GM19467 (cell line): ENCODE results near the gene NUCKS1.
A peak's percentile ranks its signal among the peaks of the same experiment; 100 is the strongest.

Experiments used
- ATAC-seq: cut with Tn5 transposase; IDR thresholded peaks from one replicate; pipeline ENCODE4 v1.9.1; 2021; ENCODE audit warnings: mild to moderate bottlenecking, moderate library complexity; ENCODE audit not compliant: unreplicated experiment

NUCKS1 gene

DNA sequence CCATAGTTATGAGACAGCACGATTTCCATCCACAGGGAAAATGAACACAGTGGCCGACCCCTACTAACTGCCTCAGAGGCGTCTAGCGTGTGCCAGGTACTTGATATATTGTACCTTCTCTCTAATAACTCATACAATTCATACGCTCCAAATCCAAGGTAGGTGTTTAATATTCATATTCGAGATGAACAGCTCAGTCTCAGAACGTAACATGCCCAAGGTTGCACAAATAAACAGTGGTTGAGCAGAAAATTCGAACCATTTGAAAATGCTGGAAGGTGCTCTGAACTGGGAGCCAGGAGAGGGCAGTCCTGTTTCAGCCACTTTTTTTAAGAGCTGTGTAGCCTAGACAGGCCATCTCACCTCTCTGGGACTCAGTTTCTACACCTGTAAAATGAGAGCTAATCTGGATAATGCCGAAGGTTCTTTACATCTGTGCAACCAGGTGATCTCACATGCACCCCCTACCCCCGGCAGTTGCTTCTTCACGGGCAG is 77.5 kb downstream of the NUCKS1 start:
- no peak for ATAC-seq

DNA sequence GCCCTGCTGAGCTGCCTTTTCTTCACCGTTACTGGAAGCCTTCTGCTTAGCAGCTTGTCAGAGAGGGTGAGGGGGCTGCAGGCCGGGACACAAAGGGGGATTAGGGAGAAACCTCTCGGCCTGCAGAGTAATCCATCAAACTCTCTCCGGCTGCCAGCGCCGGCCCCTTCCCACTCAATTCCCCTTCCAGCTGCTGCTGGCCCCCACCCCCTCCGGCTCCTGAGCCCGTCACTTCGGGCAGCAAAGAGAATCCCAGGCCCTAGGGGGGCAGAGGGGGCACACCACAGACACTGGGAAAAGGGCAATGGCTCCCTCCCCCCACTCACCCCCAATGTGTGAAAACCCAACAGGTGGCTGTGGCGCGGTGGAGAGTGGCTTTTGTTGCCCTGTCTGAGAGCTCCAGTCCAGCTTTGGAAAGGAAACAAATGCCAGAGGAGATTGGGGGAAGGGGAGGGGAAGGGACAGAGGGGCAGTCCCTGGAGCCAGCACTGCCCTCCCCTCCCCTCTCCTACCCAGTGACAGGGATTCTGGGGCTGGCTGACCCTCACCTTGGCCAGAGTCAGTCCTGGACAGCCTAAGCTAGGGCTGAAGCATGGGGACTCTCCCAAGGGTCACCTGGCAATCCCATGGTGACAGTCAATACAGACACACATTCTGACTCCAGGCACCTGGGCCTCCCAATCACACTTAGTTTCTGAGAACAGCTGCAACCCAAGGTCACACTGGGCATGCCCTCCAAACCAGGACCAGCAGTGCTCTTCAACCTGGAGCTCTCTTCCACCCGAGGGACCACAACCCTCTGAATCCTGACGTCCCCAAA is 79.2 kb downstream of the NUCKS1 start:
- ATAC-seq: no peak

DNA sequence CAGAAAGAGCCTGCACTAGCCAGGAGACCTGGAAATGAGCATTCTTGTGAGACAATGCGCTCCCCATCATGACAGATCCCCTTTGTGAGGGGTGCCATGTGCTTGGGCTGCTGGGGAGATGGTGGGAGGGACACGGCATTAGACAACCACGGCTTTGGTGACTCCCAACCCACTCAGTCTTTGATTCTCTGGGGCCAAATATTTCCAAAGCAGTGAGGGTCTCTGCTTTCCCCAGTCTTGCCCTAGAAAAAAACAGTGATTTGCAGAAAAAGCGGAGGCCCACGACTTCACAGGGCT is 79.9 kb downstream of the NUCKS1 start:
- ATAC-seq: no peak

DNA sequence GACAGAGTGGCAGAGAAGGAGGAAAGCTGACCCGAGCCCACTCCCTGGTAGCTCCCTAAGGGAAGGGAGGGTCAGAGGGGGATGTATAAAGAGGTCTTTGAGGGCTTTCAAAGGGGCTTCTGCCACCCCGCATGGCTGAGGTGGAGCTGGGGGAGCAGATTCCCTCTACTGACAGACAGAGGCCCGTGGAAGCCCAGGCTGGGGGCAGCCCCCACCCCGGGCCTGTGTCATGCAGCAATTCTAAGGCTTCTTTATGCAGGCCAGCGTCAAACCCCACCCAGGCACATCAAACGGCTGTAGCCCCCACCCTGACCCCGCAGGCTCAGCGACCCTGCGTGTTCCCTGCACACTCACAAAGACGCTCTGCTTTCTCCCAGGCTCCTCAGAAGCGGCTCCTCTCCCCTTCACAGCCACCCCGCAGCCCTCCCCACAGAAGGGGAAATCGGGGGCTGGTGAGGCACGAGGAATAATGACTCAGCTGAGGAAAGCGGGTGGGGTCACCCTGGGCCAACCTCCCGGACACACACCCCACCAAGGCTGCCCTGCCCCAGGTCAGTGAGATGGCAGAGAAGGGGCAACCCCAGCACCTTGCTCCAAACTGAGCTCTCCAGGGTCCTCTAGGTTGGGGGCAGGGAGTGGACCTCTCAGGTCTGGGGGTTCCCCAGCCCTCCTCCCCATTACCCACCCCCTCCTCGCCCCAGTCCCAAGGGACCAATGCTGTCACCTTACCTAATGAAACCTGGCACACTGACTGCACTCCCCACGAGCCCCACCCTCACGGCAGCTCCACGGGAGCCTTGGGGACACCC is 80.4 kb downstream of the NUCKS1 start:
- peak; percentile 32 for ATAC-seq

DNA sequence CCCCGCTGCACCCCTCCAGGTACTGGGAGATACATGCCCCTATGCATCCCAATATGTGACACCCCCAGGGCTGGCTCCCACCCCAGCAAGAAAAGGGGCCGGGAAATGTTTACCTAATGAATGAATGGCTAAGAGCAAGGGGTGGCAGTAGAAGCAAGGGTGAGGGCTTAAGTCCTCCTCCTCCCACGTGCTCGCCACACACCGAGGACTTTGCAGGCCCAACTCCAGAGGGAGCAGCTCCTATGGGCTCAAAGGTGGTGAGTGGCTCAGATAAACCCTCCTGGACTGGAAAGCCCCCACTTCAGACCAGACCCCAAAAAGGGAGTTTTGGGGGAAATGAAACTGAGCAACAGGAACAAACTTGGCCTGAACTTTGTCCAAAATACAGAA is 81.0 kb downstream of the NUCKS1 start:
- no peak for ATAC-seq

DNA sequence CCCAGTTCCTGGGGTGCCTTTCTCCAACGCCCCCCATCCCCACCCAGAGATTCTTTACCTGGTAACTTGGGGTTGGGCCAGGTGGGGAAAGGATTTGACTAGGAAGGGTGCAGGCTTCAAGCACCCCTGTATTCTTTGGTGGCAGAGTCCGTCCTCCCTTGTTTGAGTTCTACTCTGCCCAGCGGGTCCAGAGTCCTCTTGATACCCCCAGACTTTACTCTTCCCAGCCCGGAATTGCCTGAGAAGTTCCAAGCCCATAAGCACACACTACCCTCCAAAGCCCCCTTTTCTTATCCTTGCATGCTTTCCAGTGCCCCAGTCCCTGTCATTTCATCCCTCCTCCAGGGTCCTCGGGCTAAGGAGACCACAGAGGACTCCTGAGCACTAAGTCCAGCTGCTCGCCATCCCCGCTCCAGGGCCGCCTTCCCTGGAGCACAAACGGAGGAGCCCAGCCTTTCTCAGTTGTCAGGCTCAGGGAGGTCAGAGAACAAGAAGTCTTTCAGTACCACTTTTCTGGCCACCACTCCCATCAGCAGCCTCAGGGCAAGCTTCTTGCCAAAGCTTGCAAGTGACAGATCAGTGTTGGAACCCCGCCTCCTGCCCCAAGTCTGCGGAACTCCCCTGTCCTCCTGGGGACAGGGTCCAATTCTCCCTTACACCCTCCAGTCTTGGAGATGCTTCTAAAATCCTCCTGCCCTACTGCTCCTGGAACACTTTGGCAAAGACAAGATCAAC is 81.9 kb downstream of the NUCKS1 start:
- ATAC-seq: no peak

DNA sequence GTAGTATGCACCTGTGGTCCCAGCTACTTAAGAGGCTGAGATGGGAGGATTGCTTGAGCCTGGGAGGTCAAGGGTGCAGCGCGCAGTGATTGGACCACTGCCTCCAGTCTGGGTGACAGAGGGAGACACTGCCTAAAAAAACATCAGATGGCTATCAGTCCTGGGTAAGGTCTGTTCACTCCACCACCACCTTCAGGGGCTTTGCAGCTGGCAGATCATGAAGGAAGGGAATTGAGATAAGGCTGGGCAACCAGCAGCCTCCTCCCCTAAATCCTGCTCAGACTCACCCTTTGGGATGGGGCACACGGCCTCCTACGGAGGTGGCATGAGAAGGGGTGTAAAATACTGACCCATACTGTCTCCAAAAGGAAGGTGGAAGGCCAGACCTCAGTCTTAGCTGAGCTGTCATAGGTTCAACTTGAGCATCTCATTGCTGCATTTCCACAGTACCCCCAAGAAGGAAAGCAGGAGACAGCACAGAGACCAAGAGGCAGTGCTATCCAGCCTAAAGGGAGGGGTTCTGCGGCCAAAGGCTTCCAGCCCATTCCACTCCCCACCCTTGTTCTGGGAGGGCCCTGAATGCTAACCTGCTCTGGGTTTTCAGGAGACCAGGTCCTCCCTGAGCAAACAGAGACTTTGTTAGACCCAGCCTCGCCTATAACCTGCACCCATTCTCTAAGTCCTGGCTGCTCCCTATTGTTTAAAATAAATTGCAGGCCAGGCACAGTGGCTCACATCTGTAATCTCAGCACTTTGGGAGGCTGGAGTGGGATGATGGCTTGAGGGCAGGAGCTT is 83.4 kb downstream of the NUCKS1 start:
- no peak for ATAC-seq

DNA sequence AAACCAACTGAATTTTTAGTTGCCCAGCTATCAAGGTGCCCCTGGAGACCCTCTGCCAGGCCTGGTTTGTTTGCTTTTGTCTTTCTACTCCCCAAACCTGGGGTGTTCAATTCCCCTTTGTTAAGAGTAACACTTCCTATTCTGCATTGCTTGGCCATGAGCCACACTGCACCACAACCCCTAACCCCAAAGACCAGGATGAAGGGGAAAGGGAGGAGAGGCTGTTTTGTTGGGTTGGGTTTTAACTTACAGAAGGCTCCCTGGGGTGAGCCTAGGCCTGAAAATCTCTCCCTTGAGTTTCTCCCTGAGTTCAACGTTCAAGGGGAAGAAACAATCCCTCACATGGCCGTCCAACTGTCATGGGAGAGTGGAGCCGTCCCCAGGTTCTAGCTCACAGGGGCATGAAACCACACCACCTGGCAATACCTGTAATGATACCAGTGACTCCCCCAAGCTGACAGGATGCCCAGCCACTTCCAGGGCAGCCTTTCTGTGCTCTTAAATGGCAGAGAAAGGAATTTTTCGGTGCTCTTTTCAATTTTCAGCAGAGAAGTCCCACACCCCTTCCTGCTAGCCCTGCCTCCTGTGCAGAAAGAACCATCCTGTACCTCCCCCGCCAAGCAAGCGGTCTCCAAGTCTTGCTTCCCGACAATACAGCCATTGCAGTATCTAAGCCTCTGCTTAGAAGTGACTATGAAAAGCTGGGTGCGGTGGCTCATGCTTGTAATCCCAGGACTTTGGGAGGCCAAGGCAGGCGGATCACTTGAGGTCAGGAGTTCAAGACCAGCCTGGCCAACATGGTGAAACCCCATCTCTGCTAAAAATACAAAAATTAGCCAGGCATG is 84.6 kb downstream of the NUCKS1 start:
- no peak for ATAC-seq

DNA sequence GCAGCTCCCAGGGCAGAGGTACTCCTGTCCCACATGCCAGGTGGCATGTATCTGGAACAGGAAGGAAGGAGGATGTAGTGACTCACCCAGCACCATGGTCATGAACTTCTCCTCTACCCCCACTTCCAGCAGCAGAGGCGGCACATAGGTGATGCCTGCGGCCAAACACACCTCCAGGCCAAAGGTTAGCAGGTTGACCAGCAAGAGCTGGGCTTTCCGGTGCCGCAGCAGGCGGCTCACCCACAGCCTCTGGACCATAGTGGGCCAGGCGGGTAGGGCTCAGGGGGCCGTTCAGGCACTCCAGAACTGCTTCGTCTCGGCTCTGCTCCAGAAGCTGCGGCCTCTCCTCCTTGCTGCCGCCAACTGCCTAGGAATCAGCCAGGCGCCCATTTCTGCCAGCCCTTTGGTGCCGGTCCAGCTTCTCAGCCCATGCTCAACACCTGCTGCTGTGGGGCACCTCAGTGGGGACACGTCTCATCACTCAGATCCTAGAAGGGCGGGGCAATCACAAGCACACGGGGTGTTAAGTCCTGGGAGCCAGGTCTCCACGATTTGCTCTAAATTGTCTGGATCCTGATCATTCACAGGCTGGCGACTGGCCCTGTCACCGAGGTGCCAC is 85.5 kb downstream of the NUCKS1 start:
- ATAC-seq: no peak

DNA sequence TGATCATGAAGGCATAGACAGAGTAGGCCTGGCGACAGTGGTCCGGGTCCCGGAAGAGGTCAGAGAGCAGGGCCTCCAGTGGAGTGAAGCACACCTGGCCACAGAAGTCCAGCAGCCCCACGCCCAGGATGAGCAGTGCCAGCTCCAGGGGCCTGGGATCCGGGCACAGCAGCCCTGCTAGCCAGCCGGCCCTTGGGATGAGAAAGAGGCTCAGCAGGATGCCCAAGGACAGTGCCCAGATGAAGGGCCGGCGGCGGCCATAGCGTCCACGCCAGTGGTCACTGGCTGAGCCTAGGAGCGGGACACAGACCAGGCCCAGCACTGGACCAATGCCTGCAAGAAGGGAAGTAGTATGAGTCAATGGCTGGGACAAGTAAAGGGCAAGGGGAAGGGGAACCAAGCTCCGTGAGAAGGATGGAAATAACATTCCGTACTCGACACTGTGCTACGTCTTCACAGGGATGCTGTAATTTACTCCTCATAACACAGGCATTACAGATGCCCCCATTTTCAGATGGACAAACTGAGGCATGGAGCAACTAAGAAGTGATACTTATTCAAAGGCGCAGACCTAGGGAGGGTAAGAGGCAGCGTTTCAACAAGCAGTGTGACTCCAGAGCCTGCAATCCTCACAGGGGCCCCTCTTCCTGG is 86.6 kb downstream of the NUCKS1 start:
- no peak for ATAC-seq
